ENCODE data around the gene HYDIN. TPM values are rescaled to one million over a fixed set of nuclear protein-coding genes. Genes with fewer than 3 reads are reported as not detected.

Gene HYDIN
- 0.33 and 1.0 TPM in 2 replicates for total RNA-seq

DNA sequence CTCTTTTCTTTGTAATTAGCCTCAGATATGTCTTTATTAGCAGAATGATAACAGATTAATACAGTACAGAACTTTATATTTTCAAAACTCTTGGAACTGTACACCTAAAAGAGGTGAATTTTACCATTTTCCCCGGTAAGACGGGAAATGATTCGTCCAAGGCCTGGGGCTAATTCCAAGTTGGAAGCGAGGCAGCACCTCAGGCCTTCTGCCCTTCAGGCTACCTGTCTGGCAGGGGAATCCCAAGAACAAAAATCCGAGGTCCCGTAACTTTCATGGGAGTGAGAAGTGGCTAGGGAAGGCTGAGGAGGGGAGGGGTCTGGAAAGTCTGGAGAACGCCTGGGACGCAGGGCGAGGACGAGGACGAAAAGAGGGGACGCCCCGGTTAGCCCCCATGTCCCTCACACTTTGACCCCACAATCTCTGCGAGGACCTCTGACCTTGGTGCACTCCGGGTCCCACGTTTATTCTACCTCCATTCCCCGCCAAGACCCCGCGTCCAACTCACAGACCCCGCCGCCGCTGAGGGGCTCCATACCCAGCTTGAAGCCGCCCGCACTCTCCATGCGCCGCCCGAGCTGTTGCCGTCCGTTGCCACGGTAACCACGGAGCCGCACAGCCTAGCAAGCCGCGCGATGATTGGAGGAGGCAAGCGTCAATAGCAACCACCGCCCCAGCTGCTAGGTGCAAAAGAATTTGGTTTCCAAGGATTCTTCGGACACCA, at the start of gene HYDIN:
Gene HYDIN, minus strand, starts transcription at position 601 of the 724 bp plus-strand sequence. CDS start 43,827 bp downstream, outside the sequence.

DNA sequence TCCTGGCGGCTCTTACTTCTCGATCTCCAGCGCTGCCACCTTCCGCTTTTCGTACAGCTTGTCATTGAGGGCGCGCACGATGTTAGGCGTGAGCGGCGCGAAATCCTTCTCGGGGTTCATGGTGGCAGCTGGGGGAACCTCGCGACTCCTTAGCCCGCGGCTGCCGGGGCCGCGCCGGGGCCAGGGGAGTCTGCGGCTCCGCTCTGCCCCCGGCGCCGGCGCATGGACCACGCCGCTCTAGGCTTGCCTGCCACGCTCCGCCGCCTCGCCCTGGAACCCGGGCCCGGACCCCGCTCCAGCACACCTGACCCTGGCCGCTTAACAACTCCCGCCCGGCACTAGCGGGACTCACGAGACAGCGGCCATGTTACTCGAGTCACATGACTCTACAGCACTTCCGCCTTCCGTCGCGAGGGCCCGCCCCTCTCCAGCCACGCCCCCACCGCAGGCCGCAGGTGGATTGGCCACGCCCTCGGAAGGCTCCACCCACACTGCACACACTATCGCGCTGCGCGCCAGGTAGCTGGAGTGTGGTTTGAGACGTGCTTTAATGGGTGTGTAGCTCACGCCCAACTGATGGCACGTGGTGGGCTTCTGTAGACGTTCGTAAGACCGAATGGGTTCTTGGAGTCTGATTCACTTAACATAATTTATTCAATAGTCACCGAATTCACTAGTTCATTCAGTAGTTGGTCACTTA, 429.6 kb downstream of the HYDIN start, which contains the start of gene VAC14:
Gene VAC14, minus strand, starts transcription at position 378 of the 700 bp plus-strand sequence. Its CDS starts 258 bp downstream, at position 120.

Other genes with a start within 250 kb of the HYDIN start
- gene CMTR2, start 58.7 kb upstream of the HYDIN start, total RNA-seq, result 9.8 and 10.3 TPM in 2 replicates
- 0.76 TPM in 1 of 2 replicates, not detected in the other for gene CALB2, start 128.0 kb upstream of the HYDIN start, total RNA-seq
- gene TLE7, start 211.3 kb upstream of the HYDIN start, total RNA-seq, result not detected in 2 replicates
- gene ZNF23, start 231.5 kb upstream of the HYDIN start, total RNA-seq, result 2.9 and 3.0 TPM in 2 replicates

Data from mesangial cell (primary cell).